NCI-H345 treated with DMSO at 0.1 percent for 48 hours (cell line): Measurements from ENCODE around the gene GAD2.
"Not testable (repeated sequence)": the region's sequence is repeated elsewhere in the genome, so short reads cannot be mapped to it uniquely, and the experiment has no call there.

Experiments used
- DNase-seq: peaks from one replicate; lab custom pipeline; 2025; ENCODE audit not compliant: unreplicated experiment; lab: John Stamatoyannopoulos, UW

Gene GAD2

GRCh38 chr10:26314265-26315013 lies 97.9 kb downstream of the GAD2 start:
- DNase-seq, result no peak

GRCh38 chr10:26318672-26319071 lies 102.1 kb downstream of the GAD2 start:
- DNase-seq, result no peak

GRCh38 chr10:26323219-26323618 lies 106.6 kb downstream of the GAD2 start:
- no peak for DNase-seq

GRCh38 chr10:26326851-26327250 lies 110.3 kb downstream of the GAD2 start:
- no peak for DNase-seq

- no peak for DNase-seq
Measured at GRCh38 chr10:26327811-26328210, 111.2 kb downstream of the GAD2 start.

- no peak for DNase-seq
Measured at GRCh38 chr10:26331371-26331770, 114.8 kb downstream of the GAD2 start.

GRCh38 chr10:26334232-26334931 lies 117.8 kb downstream of the GAD2 start:
- DNase-seq, result no peak

- DNase-seq, result peak; percentile 10
Measured at GRCh38 chr10:26334932-26335573, 118.5 kb downstream of the GAD2 start.

- DNase-seq, result no peak
Measured at GRCh38 chr10:26335574-26336093, 119.1 kb downstream of the GAD2 start.

GRCh38 chr10:26336979-26337378 lies 120.4 kb downstream of the GAD2 start:
- no peak for DNase-seq

- DNase-seq, result no peak
Measured at GRCh38 chr10:26341701-26342100, 125.1 kb downstream of the GAD2 start.

- DNase-seq, result not testable (repeated sequence)
Measured at GRCh38 chr10:26348821-26349417, 132.3 kb downstream of the GAD2 start.
